Endothelial cell of umbilical vein (primary cell): Measurements from ENCODE around the gene GNAO1. TPM values are rescaled to one million over a fixed set of nuclear protein-coding genes. Genes with fewer than 3 reads are reported as not detected.

ENCODE experiments used
- BruUV-seq: library from RNA; stranded (reverse); fragments of 400-500 nt; replicated peaks from 2 replicates; lab custom pipeline; 2021; lab: Mats Ljungman, UMichigan
- CTCF ChIA-PET: fragments of 300-600, 350-600 bp; sonication (Branson Sonifier 250); formaldehyde crosslinking; loops from one replicate; lab custom pipeline; 2021; ENCODE audit warnings: antibody characterized with exemption, inconsistent platforms; lab: Charles Lee
- POLR2A ChIA-PET: fragments of 300-600, 350-600 bp; sonication (Branson Sonifier 250); formaldehyde crosslinking; loops from one replicate; lab custom pipeline; 2021; ENCODE audit warnings: antibody characterized with exemption, inconsistent platforms; lab: Charles Lee
- DNase-seq: peaks from one replicate; pipeline ENCODE4 v3.0.0-alpha.2; 2011; ENCODE audit warnings: low read depth, low spot score
- FAIRE-seq: peaks from 2 replicates; lab custom pipeline; 2011; peaks lifted over from hg19 to GRCh38; lab: Jason Lieb, UNC
- H2AFZ ChIP-seq: 2 replicates; pipeline ENCODE4 v1.6.0; 2012; ENCODE audit warnings: low read depth, low read length, control low read depth, inconsistent platforms
- H3K27ac ChIP-seq: 2 replicates; pipeline ENCODE4 v1.5.1; 2011; ENCODE audit warnings: low read depth, mild to moderate bottlenecking, control low read depth, low read length, moderate library complexity; ENCODE audit not compliant: insufficient read depth
- H3K27me3 ChIP-seq, 2 experiments: 2 replicates each; pipeline versions ENCODE4 v1.6.0 to v1.6.1; 2011; ENCODE audit warnings: low read length in 2 of 2, mixed read lengths in 1 of 2; ENCODE audit not compliant: control insufficient read depth in 2 of 2, insufficient read depth in 2 of 2
- H3K36me3 ChIP-seq, 2 experiments: 2 replicates in 1 of 2; 3 replicates in 1 of 2; pipeline ENCODE4 v1.5.1; 2011; ENCODE audit warnings: low read length in 2 of 2, mild to moderate bottlenecking in 1 of 2, moderate library complexity in 1 of 2; ENCODE audit not compliant: control insufficient read depth in 2 of 2, insufficient read depth in 2 of 2; ENCODE audit errors: extremely low read depth in 1 of 2
- H3K4me1 ChIP-seq: 3 replicates; pipeline ENCODE4 v1.5.1; 2011; ENCODE audit warnings: mild to moderate bottlenecking, low read length; ENCODE audit not compliant: control insufficient read depth, insufficient read depth; ENCODE audit errors: extremely low read depth
- H3K4me2 ChIP-seq: 2 replicates; pipeline ENCODE4 v1.6.1; 2011; ENCODE audit warnings: low read length, control low read depth, mixed read lengths; ENCODE audit not compliant: insufficient read depth
- H3K4me3 ChIP-seq, 3 experiments: fragments of 200-600 bp in 1 of 3; sonication (generic), shearing (Covaris generic) in 1 of 3; replicated peaks in 1 of 3; 2 replicates each; pipeline ENCODE4 v1.5.1; 2011 to 2016; ENCODE audit warnings: control low read depth in 3 of 3, low read length in 3 of 3, mild to moderate bottlenecking in 2 of 3, inconsistent platforms in 1 of 3, low read depth in 1 of 3, moderate library complexity in 1 of 3; ENCODE audit not compliant: insufficient read depth in 1 of 3
- H3K79me2 ChIP-seq: 2 replicates; pipeline ENCODE4 v1.6.0; 2012; ENCODE audit warnings: low read length, inconsistent platforms; ENCODE audit not compliant: control insufficient read depth, insufficient read depth
- H3K9ac ChIP-seq: replicated peaks from 2 replicates; pipeline ENCODE3; 2011; ENCODE audit warnings: low read length, control low read depth; ENCODE audit not compliant: insufficient read depth; ENCODE audit errors: extremely low read depth
- H3K9me1 ChIP-seq: replicated peaks from 3 replicates; pipeline ENCODE4 v1.6.0; 2011; ENCODE audit warnings: mild to moderate bottlenecking, low read length; ENCODE audit not compliant: control insufficient read depth, insufficient read depth; ENCODE audit errors: extremely low read depth
- H3K9me3 ChIP-seq: replicated peaks from 2 replicates; pipeline ENCODE4 v1.5.1; 2012; ENCODE audit warnings: low read length, inconsistent platforms; ENCODE audit not compliant: control insufficient read depth, insufficient read depth
- H4K20me1 ChIP-seq: replicated peaks from 2 replicates; pipeline ENCODE3; 2011; ENCODE audit warnings: mild to moderate bottlenecking, low read length; ENCODE audit not compliant: control insufficient read depth, insufficient read depth; ENCODE audit errors: extremely low read depth
- EZH2 ChIP-seq: IDR thresholded peaks from 2 replicates; pipeline ENCODE4 v1.6.1; 2012; ENCODE audit warnings: borderline replicate concordance, low read depth, mild to moderate bottlenecking, moderate library complexity, low read length, inconsistent platforms; ENCODE audit not compliant: severe bottlenecking
- FOS ChIP-seq: IDR thresholded peaks from 2 replicates; pipeline ENCODE4 v1.6.1; 2011; ENCODE audit warnings: mild to moderate bottlenecking, low read length, moderate library complexity, borderline replicate concordance; ENCODE audit not compliant: insufficient read depth
- GATA2 ChIP-seq: IDR thresholded peaks from 2 replicates; pipeline ENCODE4 v1.7.0; 2011; ENCODE audit warnings: low read depth, mild to moderate bottlenecking, moderate library complexity, mixed read lengths, low read length; ENCODE audit not compliant: insufficient read length, insufficient read depth
- JUN ChIP-seq: IDR thresholded peaks from 2 replicates; pipeline ENCODE4 v1.6.1; 2011; ENCODE audit warnings: borderline replicate concordance, low read depth; ENCODE audit not compliant: insufficient read length, insufficient read depth
- MAX ChIP-seq: IDR thresholded peaks from 2 replicates; pipeline ENCODE4 v1.6.1; 2011; ENCODE audit not compliant: insufficient read depth, insufficient read length
- MYC ChIP-seq: IDR thresholded peaks from one replicate; pipeline ENCODE4 v1.6.1; 2011; ENCODE audit warnings: mild to moderate bottlenecking, low read depth, low read length
- POLR2A ChIP-seq: IDR thresholded peaks from 2 replicates; pipeline ENCODE4 v1.6.1; 2012; ENCODE audit warnings: low read depth, mild to moderate bottlenecking, control low read depth, low read length
- POLR2AphosphoS5 ChIP-seq: IDR thresholded peaks from 2 replicates; pipeline ENCODE4 v1.6.1; 2012; ENCODE audit warnings: low read depth, mild to moderate bottlenecking, control low read depth, low read length, moderate library complexity; ENCODE audit not compliant: insufficient read depth
- dilution Hi-C: fragments of 300-500 bp; cut with MboI; formaldehyde crosslinking; loops from one replicate; pipeline ENCODE4 v1.15.0; 2019; ENCODE audit warnings: low sequenced_read_pairs; ENCODE audit not compliant: extremely low pct_ligation_motif_present
- intact Hi-C: fragments of 100-400 bp; cut with micrococcal nuclease; formaldehyde crosslinking; loops from one replicate; pipeline ENCODE4 v1.10.0; 2022
- polyA plus RNA-seq, 4 experiments: library from polyadenylated mRNA; depleted of rRNA in 3 of 4; stranded (reverse) in 3 of 4; unstranded in 1 of 4; fragments of >200 nt; gene quantifications; 2 replicates each; pipeline versions ENCODE4 v1.2.1 to v1.2.3, GENCODE V29; 2011 to 2012; ENCODE audit warnings: missing spikeins in 1 of 4
- total RNA-seq: library from RNA; stranded (reverse); gene quantifications from 2 replicates; pipeline ENCODE4 v1.2.3, GENCODE V29; 2021
- TF ChIP-seq, protein P1 (sequence below), 2 donors: IDR thresholded peaks; 1 replicate in 1 of 2; 2 replicates in 1 of 2; pipeline ENCODE4 v1.5.1; 2011; ENCODE audit warnings: low read length in 2 of 2, mild to moderate bottlenecking in 2 of 2, moderate library complexity in 2 of 2, control low read depth in 1 of 2, inconsistent platforms in 1 of 2, low read depth in 1 of 2; ENCODE audit not compliant: insufficient read depth in 1 of 2; ENCODE audit errors: extremely low read depth in 1 of 2

The GNAO1 gene
- total and polyA plus RNA-seq, 2 donors (not counting 3 experiments of a cell fraction or from before 2014, with no cell fraction given), result not detected

DNA sequence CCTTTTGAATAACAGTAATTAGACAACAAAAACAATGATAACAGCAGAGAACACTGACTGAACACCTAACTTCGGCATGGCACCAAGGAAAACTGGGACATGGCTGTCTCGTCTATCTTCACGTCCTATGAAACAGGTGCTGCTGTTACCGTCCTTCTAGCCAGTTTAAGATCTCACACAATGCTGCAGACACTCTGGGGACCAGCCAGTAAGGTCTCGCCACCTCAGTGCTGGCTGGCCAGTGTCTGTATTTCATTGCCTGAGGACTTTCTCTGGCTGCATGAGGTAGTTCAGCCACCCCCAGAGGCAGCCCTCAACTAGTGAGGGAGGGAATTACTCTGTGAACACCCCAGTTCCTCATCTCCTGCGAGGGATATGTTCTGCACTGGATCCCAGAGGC is 176.5 kb downstream of the GNAO1 start:
- H3K4me3 ChIP-seq, result no peak overlapping the region
- FAIRE-seq (no peak), DNase-seq (no peak)
- no peaks in the 10 kb centered on the region for H3K27me3 ChIP-seq
- TF ChIP-seq FOS, result no peak
- TF ChIP-seq GATA2, result no peak
- TF ChIP-seq POLR2AphosphoS5, result no peak
- no peak for TF ChIP-seq MYC
- TF ChIP-seq, protein P1, sequence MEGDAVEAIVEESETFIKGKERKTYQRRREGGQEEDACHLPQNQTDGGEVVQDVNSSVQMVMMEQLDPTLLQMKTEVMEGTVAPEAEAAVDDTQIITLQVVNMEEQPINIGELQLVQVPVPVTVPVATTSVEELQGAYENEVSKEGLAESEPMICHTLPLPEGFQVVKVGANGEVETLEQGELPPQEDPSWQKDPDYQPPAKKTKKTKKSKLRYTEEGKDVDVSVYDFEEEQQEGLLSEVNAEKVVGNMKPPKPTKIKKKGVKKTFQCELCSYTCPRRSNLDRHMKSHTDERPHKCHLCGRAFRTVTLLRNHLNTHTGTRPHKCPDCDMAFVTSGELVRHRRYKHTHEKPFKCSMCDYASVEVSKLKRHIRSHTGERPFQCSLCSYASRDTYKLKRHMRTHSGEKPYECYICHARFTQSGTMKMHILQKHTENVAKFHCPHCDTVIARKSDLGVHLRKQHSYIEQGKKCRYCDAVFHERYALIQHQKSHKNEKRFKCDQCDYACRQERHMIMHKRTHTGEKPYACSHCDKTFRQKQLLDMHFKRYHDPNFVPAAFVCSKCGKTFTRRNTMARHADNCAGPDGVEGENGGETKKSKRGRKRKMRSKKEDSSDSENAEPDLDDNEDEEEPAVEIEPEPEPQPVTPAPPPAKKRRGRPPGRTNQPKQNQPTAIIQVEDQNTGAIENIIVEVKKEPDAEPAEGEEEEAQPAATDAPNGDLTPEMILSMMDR (IDR thresholded peaks at IDR 0.05; ENCODE audit: extremely low read depth in 1 of 2, insufficient read depth in 1 of 2, low read depth in 1 of 2, low read length in 2 of 2), result no peak
- TF ChIP-seq POLR2A, result no peak
- TF ChIP-seq MAX, result no peak
- no peak for TF ChIP-seq EZH2
- TF ChIP-seq JUN, result no peak
- H2AFZ ChIP-seq, result no peak overlapping the region
- no peak overlapping the region for H3K9ac ChIP-seq
- H3K36me3 ChIP-seq, result peaks cover 0 to 18% of the 10 kb centered on the region in 2 experiments
- ChIA-PET CTCF (no interaction called here), POLR2A (no interaction called here)
- dilution Hi-C loops (no loop called here), intact Hi-C loops (no loop called here)
- no peaks in the 10 kb centered on the region for H3K79me2 ChIP-seq
- H3K27ac ChIP-seq, result no peak overlapping the region
- H3K4me1 ChIP-seq, result peaks cover 16% of the 10 kb centered on the region
- peaks cover 9% of the 10 kb centered on the region for H4K20me1 ChIP-seq
- no peak overlapping the region for H3K4me2 ChIP-seq
- no peaks in the 10 kb centered on the region for H3K9me3 ChIP-seq
- H3K9me1 ChIP-seq, result no peaks in the 10 kb centered on the region
- BruUV-seq, result no TSS peak
